Activated CD4-positive, alpha-beta T cell treated with anti-CD3 and anti-CD28 coated beads, Interleukin-10, Interleukin-2, amounts not matched to agents 100 ng/mL and 50 ng/mL, durations not matched to agents 16 hours and 8 hours (primary cell): ENCODE results near the gene POLD2.

ENCODE experiments used
- DNase-seq: peaks from one replicate; pipeline ENCODE4 v3.0.0-alpha.2; 2020

Gene POLD2

GRCh38 chr7:44080118-44080517, 43.2 kb downstream of the POLD2 start:
- no peak for DNase-seq

DNA sequence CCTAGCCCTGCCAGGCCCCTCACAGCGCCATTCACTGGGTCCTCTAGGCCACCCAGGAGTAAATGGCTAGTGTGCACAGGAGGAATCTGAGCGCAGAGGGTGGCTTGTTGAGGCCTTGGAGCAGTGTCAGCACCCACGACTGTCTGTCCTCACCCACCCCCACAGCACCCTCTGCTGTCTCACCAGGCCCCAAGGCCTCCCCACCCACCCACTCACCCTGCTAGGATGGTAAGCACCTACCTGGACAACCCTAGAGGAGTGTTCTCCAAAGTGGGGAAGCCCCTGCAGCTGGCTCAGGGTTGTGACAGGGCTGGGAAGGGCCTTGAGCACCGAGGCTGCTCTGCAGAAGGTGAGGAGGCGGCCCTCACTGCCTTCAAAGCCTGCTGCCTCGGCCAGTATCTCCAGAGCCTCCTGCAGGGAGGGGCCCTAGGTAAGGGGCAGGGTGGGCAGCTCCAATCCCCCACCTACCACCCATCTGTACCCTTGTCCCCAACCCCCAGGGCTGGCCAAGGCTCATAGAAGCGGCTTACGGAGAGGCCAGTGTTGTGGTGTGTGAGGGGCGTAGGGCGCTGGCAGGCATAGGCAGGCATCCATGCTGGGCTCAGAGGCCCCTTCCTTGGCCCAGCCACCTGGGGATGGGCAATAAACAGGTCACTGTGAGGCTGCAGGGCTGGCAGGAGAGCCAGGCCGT, 43.9 kb downstream of the POLD2 start:
- DNase-seq, result no peak

DNA sequence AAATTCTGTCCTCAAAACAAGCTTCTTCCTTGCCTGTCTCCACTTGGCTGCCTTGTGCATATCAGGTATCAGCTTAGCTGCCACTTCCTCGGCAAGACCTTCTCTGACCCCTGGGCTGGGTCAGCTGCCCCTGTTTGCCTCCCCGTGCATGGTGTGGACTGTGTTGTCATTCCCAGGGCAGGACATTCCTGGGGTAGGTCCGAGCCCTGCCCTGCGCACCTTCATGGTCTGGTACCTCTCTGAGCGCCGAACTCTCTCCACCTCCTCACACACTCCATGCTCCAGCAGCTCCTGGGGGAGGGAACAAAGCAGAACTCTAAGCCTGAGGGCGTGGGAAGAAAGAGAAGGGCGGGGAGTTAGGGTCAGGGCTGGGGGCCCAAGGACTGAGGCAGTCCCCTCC, 44.8 kb downstream of the POLD2 start:
- no peak for DNase-seq

GRCh38 chr7:44077681-44078091, 45.7 kb downstream of the POLD2 start:
- peak; percentile 30 for DNase-seq

GRCh38 chr7:44077061-44077460, 46.3 kb downstream of the POLD2 start:
- DNase-seq, result no peak

- no peak for DNase-seq
These were observed 47.0 kb downstream of the POLD2 start for GRCh38 chr7:44076101-44076895.

GRCh38 chr7:44075296-44076075, 47.9 kb downstream of the POLD2 start:
- no peak for DNase-seq

DNA sequence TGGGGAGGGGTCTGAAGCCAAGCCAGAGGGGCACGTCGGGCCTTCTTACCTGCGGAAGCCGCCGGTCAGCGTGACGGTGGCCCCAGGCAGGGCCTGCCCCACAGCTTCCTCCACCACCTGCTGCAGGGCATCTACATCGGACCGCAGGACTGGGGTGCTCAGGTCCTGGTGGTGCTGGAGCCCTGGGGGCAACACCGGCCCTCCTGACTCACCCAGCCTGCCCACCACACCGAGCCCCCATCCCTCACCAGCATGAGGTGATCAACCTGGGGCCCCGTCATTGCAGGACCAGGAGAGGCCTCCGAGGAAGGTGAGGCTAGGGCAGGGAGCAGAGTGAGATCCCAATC, 49.0 kb downstream of the POLD2 start:
- DNase-seq, result no peak

- peak; percentile 48 for DNase-seq
These were observed 49.5 kb downstream of the POLD2 start for GRCh38 chr7:44073664-44074348.

- DNase-seq, result peak; percentile 35
These were observed 50.8 kb downstream of the POLD2 start for GRCh38 chr7:44072364-44073231.

DNA sequence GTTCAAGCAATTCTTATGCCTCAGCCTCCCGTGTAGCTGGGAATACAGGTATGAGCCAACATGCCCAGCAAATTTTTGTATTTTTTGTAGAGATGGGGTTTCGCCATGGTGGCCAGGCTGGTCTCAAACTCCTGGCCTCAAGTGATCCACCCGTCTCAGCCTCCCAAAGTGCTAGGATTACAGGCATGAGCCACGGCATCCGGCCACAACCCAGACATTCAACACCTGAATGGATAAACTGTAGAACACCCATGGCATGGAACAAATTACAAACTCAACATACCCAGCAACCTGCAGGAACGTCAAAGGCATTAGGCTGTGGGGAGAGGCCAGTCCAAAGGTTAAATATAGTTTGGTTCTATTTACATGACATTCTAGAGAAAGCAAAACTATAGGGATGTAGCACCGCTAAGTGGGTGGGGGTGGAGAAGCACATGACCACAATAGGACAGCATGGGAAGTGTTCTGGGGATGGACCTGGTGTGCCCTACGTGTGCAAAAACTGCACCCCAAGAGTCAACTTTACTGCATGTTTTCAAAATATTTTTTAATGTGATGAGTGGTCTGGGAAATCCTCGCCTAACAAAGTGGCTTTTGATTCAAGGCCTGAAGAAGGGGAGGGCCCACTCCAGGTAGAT, 51.5 kb downstream of the POLD2 start:
- DNase-seq, result no peak

- DNase-seq, result no peak
These were observed 55.3 kb downstream of the POLD2 start for GRCh38 chr7:44068054-44068453.

- no peak for DNase-seq
These were observed 56.0 kb downstream of the POLD2 start for GRCh38 chr7:44067064-44067951.

DNA sequence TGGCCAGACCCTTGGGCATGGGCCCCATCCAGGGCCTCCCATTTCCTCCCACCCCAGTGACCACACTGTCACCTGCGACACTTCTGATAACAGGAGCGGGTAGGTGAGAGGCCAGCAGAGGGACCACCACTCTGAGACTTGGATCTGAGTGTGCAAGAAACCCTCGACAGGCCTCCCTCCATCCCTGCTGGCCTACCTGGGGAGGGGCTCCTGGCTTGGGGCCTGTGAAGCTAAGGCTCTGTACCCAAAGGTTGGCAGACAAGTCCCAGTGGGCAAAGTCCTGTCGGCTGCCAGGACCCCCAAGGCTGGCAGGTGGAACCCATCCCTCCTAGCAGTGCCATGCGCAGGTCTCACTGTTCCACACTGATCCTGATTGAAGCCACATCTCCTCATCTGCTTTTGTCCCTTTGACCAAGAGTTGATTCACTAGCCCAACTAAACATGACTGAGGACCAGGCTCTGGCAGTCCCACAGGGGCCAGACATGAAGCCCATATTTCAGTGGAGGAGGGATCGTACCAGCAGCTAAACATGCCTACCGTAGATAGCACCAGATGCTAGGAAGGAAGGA, 56.8 kb downstream of the POLD2 start:
- no peak for DNase-seq

DNA sequence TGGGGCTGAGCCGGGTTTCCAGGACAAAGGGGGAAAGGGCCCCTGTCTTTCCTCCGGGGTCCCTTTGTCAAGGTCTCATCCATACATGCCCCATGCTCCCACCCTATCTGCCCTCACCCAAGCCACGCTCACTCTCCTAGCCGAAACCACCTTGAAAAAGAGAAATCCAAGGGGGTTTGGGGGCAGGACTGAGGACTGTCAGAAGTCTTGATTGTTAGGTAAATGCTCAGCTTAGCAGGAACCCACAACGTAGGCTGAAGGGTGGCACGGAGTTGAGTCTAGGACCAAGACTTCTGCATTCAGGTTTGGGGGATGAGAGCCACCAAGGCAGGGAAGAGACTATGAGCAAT, 57.3 kb downstream of the POLD2 start:
- no peak for DNase-seq

- peak; percentile 44 for DNase-seq
These were observed 57.8 kb downstream of the POLD2 start, which contains the start of gene PGAM2 for GRCh38 chr7:44065431-44066110. Gene PGAM2, minus strand, starts transcription at chr7:44065567. Its CDS starts 38 bp downstream, at chr7:44065529.

GRCh38 chr7:44064791-44065430, 58.4 kb downstream of the POLD2 start:
- DNase-seq, result peak; percentile 23
